GM21825 (cell line): Measurements from ENCODE around the gene SLC41A3.

Experiments used
- ATAC-seq: cut with Tn5 transposase; IDR thresholded peaks from one replicate; pipeline ENCODE4 v1.9.1; 2021; ENCODE audit warnings: mild to moderate bottlenecking, moderate library complexity; ENCODE audit not compliant: unreplicated experiment

Gene SLC41A3

GRCh38 chr3:126121074-126121473, 37.1 kb upstream of the SLC41A3 start:
- no peak for ATAC-seq

- ATAC-seq: no peak
Observed at GRCh38 chr3:126119976-126120375, 36.1 kb upstream of the SLC41A3 start.

GRCh38 chr3:126119008-126119675, 35.2 kb upstream of the SLC41A3 start:
- ATAC-seq: no peak

- no peak for ATAC-seq
Observed at GRCh38 chr3:126118591-126118990, 34.7 kb upstream of the SLC41A3 start.

GRCh38 chr3:126117786-126118185, 33.9 kb upstream of the SLC41A3 start:
- no peak for ATAC-seq

GRCh38 chr3:126117212-126117611, 33.3 kb upstream of the SLC41A3 start:
- no peak for ATAC-seq

GRCh38 chr3:126116526-126116925, 32.6 kb upstream of the SLC41A3 start:
- ATAC-seq: no peak

- ATAC-seq: no peak
Observed at GRCh38 chr3:126114443-126115386, 30.8 kb upstream of the SLC41A3 start.

- no peak for ATAC-seq
Observed at GRCh38 chr3:126113733-126114442, 30.0 kb upstream of the SLC41A3 start.

- no peak for ATAC-seq
Observed at GRCh38 chr3:126113238-126113555, 29.3 kb upstream of the SLC41A3 start.

- no peak for ATAC-seq
Observed at GRCh38 chr3:126112531-126113237, 28.8 kb upstream of the SLC41A3 start.

GRCh38 chr3:126111566-126112475, 27.9 kb upstream of the SLC41A3 start:
- ATAC-seq: no peak

- ATAC-seq: no peak
Observed at GRCh38 chr3:126111126-126111551, 27.2 kb upstream of the SLC41A3 start.

- ATAC-seq: no peak
Observed at GRCh38 chr3:126110431-126111125, 26.7 kb upstream of the SLC41A3 start.

GRCh38 chr3:126109880-126110235, 25.9 kb upstream of the SLC41A3 start:
- ATAC-seq: no peak

- ATAC-seq: no peak
Observed at GRCh38 chr3:126109146-126109879, 25.4 kb upstream of the SLC41A3 start.

- ATAC-seq: no peak
Observed at GRCh38 chr3:126108676-126109050, 24.7 kb upstream of the SLC41A3 start.

GRCh38 chr3:126107957-126108675, 24.2 kb upstream of the SLC41A3 start:
- no peak for ATAC-seq
